ENCODE data around the gene PLA2G4E.

Gene PLA2G4E

DNA sequence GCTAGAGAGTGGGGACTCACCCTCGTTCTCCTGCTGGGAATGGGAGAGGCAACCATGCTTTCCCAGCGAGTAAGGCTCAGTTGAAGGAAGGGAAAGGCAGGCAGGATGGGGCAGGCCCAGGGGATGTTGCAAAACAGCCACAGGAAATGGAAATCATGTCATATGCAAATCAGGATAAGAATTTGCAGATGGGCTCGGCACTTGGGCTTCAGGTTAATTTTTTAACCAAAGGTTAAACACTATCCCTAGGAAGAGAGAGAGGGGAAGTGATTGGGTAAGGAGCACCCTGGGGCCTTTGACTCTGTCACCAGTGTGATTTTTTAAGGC is 14.6 kb upstream of the PLA2G4E start:
- TF ChIP-seq, protein P1, sequence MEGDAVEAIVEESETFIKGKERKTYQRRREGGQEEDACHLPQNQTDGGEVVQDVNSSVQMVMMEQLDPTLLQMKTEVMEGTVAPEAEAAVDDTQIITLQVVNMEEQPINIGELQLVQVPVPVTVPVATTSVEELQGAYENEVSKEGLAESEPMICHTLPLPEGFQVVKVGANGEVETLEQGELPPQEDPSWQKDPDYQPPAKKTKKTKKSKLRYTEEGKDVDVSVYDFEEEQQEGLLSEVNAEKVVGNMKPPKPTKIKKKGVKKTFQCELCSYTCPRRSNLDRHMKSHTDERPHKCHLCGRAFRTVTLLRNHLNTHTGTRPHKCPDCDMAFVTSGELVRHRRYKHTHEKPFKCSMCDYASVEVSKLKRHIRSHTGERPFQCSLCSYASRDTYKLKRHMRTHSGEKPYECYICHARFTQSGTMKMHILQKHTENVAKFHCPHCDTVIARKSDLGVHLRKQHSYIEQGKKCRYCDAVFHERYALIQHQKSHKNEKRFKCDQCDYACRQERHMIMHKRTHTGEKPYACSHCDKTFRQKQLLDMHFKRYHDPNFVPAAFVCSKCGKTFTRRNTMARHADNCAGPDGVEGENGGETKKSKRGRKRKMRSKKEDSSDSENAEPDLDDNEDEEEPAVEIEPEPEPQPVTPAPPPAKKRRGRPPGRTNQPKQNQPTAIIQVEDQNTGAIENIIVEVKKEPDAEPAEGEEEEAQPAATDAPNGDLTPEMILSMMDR (IDR thresholded peaks at IDR 0.05; ENCODE audit: control insufficient read depth, insufficient read depth, low read depth, low read length, missing control alignments): no peak
- no peak for DNase-seq (ENCODE audit: low read depth)
- no peak overlapping the region for H3K4me3 ChIP-seq (ENCODE audit: control insufficient read depth, low read depth, low read length)

DNA sequence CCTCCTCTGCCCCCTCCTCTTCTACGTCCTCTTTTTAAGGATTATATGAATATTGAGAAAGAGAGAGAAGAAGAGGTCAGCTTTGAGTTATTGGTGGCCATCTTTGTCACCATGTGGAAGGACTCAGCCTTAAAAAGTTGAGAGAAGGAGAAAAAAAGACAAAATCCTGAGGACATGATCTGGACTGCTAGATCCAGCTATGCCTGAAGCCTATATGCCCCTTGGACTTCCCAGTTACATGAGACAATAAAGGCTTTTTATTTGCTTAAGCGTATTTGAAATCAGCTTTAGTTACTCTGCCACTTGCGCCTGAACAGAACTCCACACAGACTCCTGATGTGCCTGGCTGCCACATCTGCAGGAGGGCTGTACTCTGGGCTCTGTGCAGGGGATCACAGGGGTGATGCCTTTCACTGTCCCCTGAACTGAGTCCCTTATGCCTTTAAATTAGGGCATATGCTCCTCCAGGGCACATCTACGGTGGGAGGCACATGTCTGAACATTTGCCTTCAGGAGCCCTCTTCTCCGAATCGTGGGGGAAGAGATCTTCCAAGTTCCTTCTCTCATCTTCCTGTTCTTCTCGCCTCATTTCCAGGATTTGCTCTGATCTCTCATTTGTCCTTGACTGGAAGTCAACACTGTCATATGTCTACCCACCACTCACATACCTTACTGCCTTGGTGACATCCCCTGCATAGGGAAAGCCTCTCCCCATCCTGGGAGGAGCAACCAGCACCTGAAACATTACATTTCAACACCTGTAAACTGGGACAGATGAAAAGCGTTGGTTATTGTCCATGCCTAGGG is 14.0 kb upstream of the PLA2G4E start:
- no peak overlapping the region for H3K4me3 ChIP-seq (ENCODE audit: control insufficient read depth, low read depth, low read length)
- no peak for DNase-seq (ENCODE audit: low read depth)
- TF ChIP-seq, protein P1 (IDR thresholded peaks at IDR 0.05; ENCODE audit: control insufficient read depth, insufficient read depth, low read depth, low read length, missing control alignments): no peak

DNA sequence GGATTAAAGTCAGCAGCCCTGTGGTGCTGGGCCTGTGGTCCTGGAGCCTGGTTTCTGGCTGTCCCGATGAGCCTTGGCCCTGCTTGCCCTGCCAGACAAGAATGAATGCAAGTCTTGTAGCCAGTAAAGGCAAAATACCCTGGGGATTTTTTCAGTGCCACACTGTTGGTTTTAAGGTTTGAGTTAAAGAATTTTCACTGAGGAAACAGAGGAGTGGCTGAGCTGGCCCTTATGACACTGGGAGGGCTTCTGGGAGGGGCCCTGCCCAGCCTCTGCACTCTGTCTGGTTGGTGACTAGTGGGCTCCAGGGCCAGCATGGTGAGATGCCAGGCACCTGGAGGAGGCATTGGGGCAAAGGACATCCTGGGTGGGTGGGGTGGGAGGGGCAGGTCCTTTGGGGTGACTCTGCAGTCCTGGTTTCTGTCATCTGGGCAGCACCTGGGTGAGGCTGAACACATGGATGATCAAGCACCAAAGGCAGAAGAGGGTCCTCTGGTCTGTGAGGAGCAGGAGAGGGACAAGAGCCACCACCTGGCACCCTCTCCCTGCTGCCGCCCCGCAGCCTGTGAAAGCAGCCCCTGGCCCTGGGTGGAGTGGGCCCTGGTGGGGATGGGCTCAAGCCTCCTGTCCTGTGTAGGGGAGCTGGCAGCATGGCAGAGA is 12.5 kb upstream of the PLA2G4E start:
- DNase-seq (ENCODE audit: low read depth): no peak
- TF ChIP-seq, protein P1 (IDR thresholded peaks at IDR 0.05; ENCODE audit: control insufficient read depth, insufficient read depth, low read depth, low read length, missing control alignments): no peak

DNA sequence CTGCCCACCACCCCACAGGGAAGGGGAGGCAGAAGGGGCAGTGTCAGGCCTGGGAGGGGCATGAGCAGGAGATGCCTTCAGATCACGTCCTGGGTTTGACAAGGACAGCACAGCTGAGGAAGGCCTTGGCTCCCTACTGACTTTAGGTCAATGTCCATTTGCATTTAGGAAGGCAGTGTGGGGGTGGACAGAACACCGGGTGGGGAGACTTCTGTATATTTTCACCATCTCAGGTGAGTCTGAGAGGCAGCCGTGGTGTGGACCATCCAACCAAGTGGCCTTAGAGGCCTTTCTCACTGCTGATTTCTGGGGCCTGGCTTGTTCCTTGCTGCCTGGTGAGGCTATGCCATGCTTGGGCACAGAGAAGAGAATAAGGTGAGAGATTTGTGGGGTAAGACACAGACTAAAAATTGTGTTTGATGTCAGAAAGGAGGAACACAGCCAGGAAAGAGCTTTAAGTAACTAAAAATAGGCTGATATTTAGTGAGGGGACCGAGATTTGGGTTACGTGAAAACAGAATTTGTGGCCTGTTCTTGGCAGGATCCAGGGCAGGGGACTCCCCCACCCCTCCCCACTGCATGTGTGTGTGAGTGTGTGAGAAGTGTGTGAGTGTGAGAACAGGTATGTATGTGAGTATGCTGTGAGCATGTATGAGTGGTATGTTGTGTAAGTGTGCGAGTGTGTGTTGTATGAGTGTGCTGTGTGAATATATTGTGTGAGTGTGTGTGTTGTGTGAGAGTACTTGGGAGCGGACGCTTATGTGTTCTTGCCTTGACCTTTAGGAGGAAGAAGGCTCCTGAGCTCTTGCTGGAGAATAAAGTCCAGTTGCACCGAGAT is 11.8 kb upstream of the PLA2G4E start:
- no peak for DNase-seq (ENCODE audit: low read depth)
- TF ChIP-seq, protein P1 (IDR thresholded peaks at IDR 0.05; ENCODE audit: control insufficient read depth, insufficient read depth, low read depth, low read length, missing control alignments): no peak

More for the DNA sequence above, 12.5 kb upstream of the PLA2G4E start:
- H3K4me3 ChIP-seq (ENCODE audit: control insufficient read depth, low read depth, low read length): no peak overlapping the region

DNA sequence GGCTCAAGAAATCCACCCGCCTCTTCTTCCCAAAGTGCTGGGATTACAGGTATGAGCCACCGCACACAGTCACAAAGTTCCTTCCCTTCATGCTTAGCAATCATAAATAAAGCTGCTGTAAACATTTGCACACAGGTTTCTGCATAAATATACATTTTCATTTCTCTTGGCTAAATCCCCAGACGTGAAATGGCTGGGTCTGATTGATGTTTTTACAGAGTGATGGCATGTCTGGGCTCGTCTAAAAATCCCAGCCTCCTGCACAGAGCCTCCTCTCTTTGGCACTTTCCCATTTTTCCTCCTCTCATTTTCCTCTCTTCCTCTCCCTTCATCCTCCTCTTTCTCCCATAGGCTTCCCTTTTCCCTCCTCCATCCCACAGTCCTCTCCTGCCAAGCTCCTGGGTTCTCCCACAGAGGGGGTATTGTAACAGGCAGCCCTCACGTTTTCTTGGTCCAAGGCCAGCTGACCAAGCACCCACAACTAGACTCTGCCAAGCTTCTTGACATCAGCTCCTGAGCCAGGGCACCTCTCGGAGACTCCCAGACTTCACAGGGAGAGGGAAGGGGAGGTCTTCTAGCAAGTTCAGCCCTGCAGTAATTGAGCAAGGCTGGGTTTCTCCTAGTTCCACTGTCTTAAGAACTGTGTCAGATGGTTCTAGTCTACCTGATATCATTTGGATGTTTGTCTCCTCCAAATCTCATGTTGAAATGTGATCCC is 10.5 kb upstream of the PLA2G4E start:
- DNase-seq (ENCODE audit: low read depth): no peak
- no peak overlapping the region for H3K4me3 ChIP-seq (ENCODE audit: control insufficient read depth, low read depth, low read length)
- TF ChIP-seq, protein P1 (IDR thresholded peaks at IDR 0.05; ENCODE audit: control insufficient read depth, insufficient read depth, low read depth, low read length, missing control alignments): no peak

More for the DNA sequence above, 11.8 kb upstream of the PLA2G4E start:
- H3K4me3 ChIP-seq (ENCODE audit: control insufficient read depth, low read depth, low read length): no peak overlapping the region

DNA sequence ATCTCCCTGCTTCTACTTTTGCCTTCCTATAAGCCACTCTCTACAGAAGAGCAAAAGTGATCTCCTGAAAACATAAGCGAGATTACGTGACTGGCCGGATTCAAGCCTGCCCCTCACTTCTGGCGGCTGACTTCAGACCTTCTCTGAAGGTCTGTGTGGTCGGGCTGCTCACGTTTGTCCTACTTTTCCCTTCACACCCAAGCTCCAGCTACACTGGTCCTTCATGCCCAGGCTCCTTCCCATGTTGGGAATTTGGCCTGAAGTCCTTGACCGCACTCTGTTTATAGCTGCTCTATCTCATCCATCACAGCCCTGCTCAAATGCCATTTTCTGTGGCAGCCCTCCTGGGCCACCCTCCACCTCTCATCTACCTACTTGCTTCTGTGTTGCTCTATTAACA is 6.7 kb upstream of the PLA2G4E start:
- no peak for DNase-seq (ENCODE audit: low read depth)
- TF ChIP-seq, protein P1 (IDR thresholded peaks at IDR 0.05; ENCODE audit: control insufficient read depth, insufficient read depth, low read depth, low read length, missing control alignments): no peak
- no peak overlapping the region for H3K4me3 ChIP-seq (ENCODE audit: control insufficient read depth, low read depth, low read length)

Data from AG09309 (cell line).